ENCODE results near the gene TREML4.

DNA sequence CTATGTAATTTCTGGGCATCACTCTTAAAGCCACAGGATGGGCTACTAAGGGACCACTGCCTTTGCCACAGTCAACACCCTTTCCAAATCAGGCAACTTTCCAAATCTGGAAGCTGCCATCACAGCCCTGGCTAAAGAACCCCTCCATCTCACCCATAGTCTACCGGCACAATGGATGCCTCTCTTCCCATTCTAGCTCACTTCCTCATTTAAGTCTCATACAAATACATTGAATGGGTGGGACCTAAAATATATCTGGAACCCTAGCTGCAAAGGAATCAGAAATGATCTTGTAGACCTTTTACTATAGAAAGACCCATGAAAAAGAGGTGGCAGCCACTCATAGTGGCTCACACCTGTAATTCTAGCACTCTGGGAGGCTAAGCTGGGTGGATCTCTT lies 3.3 kb upstream of the TREML4 start:
- TF ChIP-seq POLR2A (IDR thresholded peaks at IDR 0.05; ENCODE audit: low read length) (no peak), GATA1 (IDR thresholded peaks at IDR 0.05; ENCODE audit: low read depth, low read length) (no peak)
